Panc1 (cell line): Measurements from ENCODE around the gene ANO9.

Source experiments
- POLR2AphosphoS5 ChIP-seq: IDR thresholded peaks from 2 replicates; pipeline ENCODE4 v1.6.1; 2012; ENCODE audit warnings: mild to moderate bottlenecking, low read depth, low read length, moderate library complexity
- SIN3A ChIP-seq: IDR thresholded peaks from 2 replicates; pipeline ENCODE4 v1.6.1; 2012; ENCODE audit warnings: low read depth, mild to moderate bottlenecking, low read length, moderate library complexity, borderline replicate concordance; ENCODE audit not compliant: insufficient read depth
- TF ChIP-seq, protein P1 (sequence below): fragments of 450-650 bp; IDR thresholded peaks from 2 replicates; pipeline ENCODE4 v1.5.1; 2017; ENCODE audit warnings: mild to moderate bottlenecking
- TF ChIP-seq, protein P2 (sequence below), 2 experiments: IDR thresholded peaks; 2 replicates each; pipeline ENCODE4 v1.6.1; 2011 to 2012; ENCODE audit warnings: low read depth in 2 of 2, control low read depth in 1 of 2, low read length in 1 of 2, mild to moderate bottlenecking in 1 of 2, moderate library complexity in 1 of 2; ENCODE audit not compliant: insufficient read depth in 1 of 2

- TF ChIP-seq, protein P1, sequence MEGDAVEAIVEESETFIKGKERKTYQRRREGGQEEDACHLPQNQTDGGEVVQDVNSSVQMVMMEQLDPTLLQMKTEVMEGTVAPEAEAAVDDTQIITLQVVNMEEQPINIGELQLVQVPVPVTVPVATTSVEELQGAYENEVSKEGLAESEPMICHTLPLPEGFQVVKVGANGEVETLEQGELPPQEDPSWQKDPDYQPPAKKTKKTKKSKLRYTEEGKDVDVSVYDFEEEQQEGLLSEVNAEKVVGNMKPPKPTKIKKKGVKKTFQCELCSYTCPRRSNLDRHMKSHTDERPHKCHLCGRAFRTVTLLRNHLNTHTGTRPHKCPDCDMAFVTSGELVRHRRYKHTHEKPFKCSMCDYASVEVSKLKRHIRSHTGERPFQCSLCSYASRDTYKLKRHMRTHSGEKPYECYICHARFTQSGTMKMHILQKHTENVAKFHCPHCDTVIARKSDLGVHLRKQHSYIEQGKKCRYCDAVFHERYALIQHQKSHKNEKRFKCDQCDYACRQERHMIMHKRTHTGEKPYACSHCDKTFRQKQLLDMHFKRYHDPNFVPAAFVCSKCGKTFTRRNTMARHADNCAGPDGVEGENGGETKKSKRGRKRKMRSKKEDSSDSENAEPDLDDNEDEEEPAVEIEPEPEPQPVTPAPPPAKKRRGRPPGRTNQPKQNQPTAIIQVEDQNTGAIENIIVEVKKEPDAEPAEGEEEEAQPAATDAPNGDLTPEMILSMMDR: no peak
- TF ChIP-seq POLR2AphosphoS5 (no peak), SIN3A (no peak)
- TF ChIP-seq, protein P2, sequence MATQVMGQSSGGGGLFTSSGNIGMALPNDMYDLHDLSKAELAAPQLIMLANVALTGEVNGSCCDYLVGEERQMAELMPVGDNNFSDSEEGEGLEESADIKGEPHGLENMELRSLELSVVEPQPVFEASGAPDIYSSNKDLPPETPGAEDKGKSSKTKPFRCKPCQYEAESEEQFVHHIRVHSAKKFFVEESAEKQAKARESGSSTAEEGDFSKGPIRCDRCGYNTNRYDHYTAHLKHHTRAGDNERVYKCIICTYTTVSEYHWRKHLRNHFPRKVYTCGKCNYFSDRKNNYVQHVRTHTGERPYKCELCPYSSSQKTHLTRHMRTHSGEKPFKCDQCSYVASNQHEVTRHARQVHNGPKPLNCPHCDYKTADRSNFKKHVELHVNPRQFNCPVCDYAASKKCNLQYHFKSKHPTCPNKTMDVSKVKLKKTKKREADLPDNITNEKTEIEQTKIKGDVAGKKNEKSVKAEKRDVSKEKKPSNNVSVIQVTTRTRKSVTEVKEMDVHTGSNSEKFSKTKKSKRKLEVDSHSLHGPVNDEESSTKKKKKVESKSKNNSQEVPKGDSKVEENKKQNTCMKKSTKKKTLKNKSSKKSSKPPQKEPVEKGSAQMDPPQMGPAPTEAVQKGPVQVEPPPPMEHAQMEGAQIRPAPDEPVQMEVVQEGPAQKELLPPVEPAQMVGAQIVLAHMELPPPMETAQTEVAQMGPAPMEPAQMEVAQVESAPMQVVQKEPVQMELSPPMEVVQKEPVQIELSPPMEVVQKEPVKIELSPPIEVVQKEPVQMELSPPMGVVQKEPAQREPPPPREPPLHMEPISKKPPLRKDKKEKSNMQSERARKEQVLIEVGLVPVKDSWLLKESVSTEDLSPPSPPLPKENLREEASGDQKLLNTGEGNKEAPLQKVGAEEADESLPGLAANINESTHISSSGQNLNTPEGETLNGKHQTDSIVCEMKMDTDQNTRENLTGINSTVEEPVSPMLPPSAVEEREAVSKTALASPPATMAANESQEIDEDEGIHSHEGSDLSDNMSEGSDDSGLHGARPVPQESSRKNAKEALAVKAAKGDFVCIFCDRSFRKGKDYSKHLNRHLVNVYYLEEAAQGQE (IDR thresholded peaks at IDR 0.05; ENCODE audit: insufficient read depth in 1 of 2, low read depth in 2 of 2, low read length in 1 of 2): no peak
These were observed 24.0 kb downstream of the ANO9 start for GRCh38 chr11:417652-418342.
